GM20431 (cell line): ENCODE results near the gene CEMIP.

Experiments
- in situ Hi-C: fragments of 300-500 bp; cut with MseI, MboI; formaldehyde crosslinking; loops from one replicate; pipeline ENCODE4 v1.15.0; 2020; ENCODE audit warnings: low sequenced_read_pairs; ENCODE audit not compliant: unreplicated experiment

Gene CEMIP

GRCh38 chr15:80876348-80876674 lies 97.1 kb downstream of the CEMIP start:
- in situ Hi-C loops = no loop called here

GRCh38 chr15:80878242-80878866 lies 99.2 kb downstream of the CEMIP start:
- in situ Hi-C loops = no loop called here

- in situ Hi-C loops = no loop called here
Observed at GRCh38 chr15:80878867-80879250, 99.7 kb downstream of the CEMIP start.

GRCh38 chr15:80880086-80880485 lies 100.9 kb downstream of the CEMIP start:
- in situ Hi-C loops = no loop called here

- in situ Hi-C loops = no loop called here
Observed at GRCh38 chr15:80883641-80884040, 104.5 kb downstream of the CEMIP start.

- in situ Hi-C loops = no loop called here
Observed at GRCh38 chr15:80885016-80885579, 105.9 kb downstream of the CEMIP start.

GRCh38 chr15:80887148-80887547 lies 108.0 kb downstream of the CEMIP start:
- in situ Hi-C loops = no loop called here

GRCh38 chr15:80888846-80889245 lies 109.7 kb downstream of the CEMIP start:
- in situ Hi-C loops = no loop called here

- in situ Hi-C loops = no loop called here
Observed at GRCh38 chr15:80890341-80891005, 111.3 kb downstream of the CEMIP start.

GRCh38 chr15:80891006-80891405 lies 111.8 kb downstream of the CEMIP start:
- in situ Hi-C loops = no loop called here

GRCh38 chr15:80892414-80892813 lies 113.2 kb downstream of the CEMIP start:
- in situ Hi-C loops = no loop called here

- in situ Hi-C loops = no loop called here
Observed at GRCh38 chr15:80893777-80894176, 114.6 kb downstream of the CEMIP start.

GRCh38 chr15:80895091-80895490 lies 115.9 kb downstream of the CEMIP start:
- in situ Hi-C loops = no loop called here

GRCh38 chr15:80895965-80896364 lies 116.8 kb downstream of the CEMIP start:
- in situ Hi-C loops = no loop called here

GRCh38 chr15:80898040-80898439 lies 118.9 kb downstream of the CEMIP start:
- in situ Hi-C loops = no loop called here

- in situ Hi-C loops = no loop called here
Observed at GRCh38 chr15:80902298-80902801, 123.2 kb downstream of the CEMIP start.

- in situ Hi-C loops = no loop called here
Observed at GRCh38 chr15:80904998-80905397, 125.8 kb downstream of the CEMIP start.

- in situ Hi-C loops = no loop called here
Observed at GRCh38 chr15:80906159-80906766, 127.1 kb downstream of the CEMIP start.

GRCh38 chr15:80911821-80912220 lies 132.7 kb downstream of the CEMIP start:
- in situ Hi-C loops = no loop called here

GRCh38 chr15:80912673-80913072 lies 133.5 kb downstream of the CEMIP start:
- in situ Hi-C loops = no loop called here

- in situ Hi-C loops = no loop called here
Observed at GRCh38 chr15:80913541-80913940, 134.4 kb downstream of the CEMIP start.
